Posterior cingulate gyrus (tissue), 11 donors: ENCODE measurements around the gene GLIS1.
"Not testable (repeated sequence)": the region's sequence is repeated elsewhere in the genome, so short reads cannot be mapped to it uniquely, and the experiment has no call there.

Source experiments
- DNase-seq, 10 donors: peaks; one replicate each; pipeline versions ENCODE4 v3.0.0 to v3.0.0-alpha.2; 2020 to 2021; ENCODE audit warnings: mixed read lengths in 3 of 10
- intact Hi-C: fragments of 100-400 bp; cut with DNase I; formaldehyde crosslinking; loops from one replicate; pipeline ENCODE4 v1.15.1; 2023

The GLIS1 gene

GRCh38 chr1:53739109-53739681 is at the start of gene GLIS1:
Gene GLIS1 (minus strand): TSS chr1:53739164. CDS start chr1:53738064, 1,100 bp downstream.
- intact Hi-C loops: no loop called here

GRCh38 chr1:53787655-53788054 is 48.7 kb upstream of the GLIS1 start:
- DNase-seq: no peak
- intact Hi-C loops: no loop called here

More at GRCh38 chr1:53739109-53739681, at the start of gene GLIS1:
- DNase-seq: peak; percentile 68 to 98 (median 80)

GRCh38 chr1:53783056-53783455 is 44.1 kb upstream of the GLIS1 start:
- no peak for DNase-seq
- intact Hi-C loops: no loop called here

GRCh38 chr1:53781654-53782053 is 42.7 kb upstream of the GLIS1 start:
- intact Hi-C loops: no loop called here
- DNase-seq: no peak

- intact Hi-C loops: no loop called here
- DNase-seq: no peak
Observed at GRCh38 chr1:53777272-53777671, 38.3 kb upstream of the GLIS1 start.

GRCh38 chr1:53771648-53772047 is 32.7 kb upstream of the GLIS1 start:
- no peak for DNase-seq
- intact Hi-C loops: no loop called here

- intact Hi-C loops: no loop called here
Observed at GRCh38 chr1:53769780-53770179, 30.8 kb upstream of the GLIS1 start.

GRCh38 chr1:53769184-53769583 is 30.2 kb upstream of the GLIS1 start:
- no peak for DNase-seq
- intact Hi-C loops: no loop called here

More at GRCh38 chr1:53769780-53770179, 30.8 kb upstream of the GLIS1 start:
- no peak for DNase-seq

GRCh38 chr1:53766831-53767405 is 28.0 kb upstream of the GLIS1 start:
- DNase-seq: no peak
- intact Hi-C loops: no loop called here

- intact Hi-C loops: no loop called here
- no peak for DNase-seq
Observed at GRCh38 chr1:53766194-53766742, 27.3 kb upstream of the GLIS1 start.

GRCh38 chr1:53765657-53766056 is 26.7 kb upstream of the GLIS1 start:
- DNase-seq: no peak
- intact Hi-C loops: no loop called here

- no peak for DNase-seq
- intact Hi-C loops: no loop called here
Observed at GRCh38 chr1:53763911-53764310, 24.9 kb upstream of the GLIS1 start.

- DNase-seq: peak in 1 of 10 donors; percentile 33
- intact Hi-C loops: no loop called here
Observed at GRCh38 chr1:53763461-53763860, 24.5 kb upstream of the GLIS1 start.

GRCh38 chr1:53760497-53760896 is 21.5 kb upstream of the GLIS1 start:
- intact Hi-C loops, DNase-seq: not testable (repeated sequence)

GRCh38 chr1:53755874-53756273 is 16.9 kb upstream of the GLIS1 start:
- intact Hi-C loops: no loop called here
- DNase-seq: peak in 1 of 10 donors; percentile 32

GRCh38 chr1:53754484-53755312 is 15.7 kb upstream of the GLIS1 start:
- peak in 5 of 10 donors; percentile 17 to 69 (median 24) for DNase-seq
- intact Hi-C loops: loop anchor here (1.0 kb wide), 1 partner anchor 269 kb away; no protein-coding TSS in a partner anchor

- DNase-seq: peak in 1 of 10 donors; percentile 67
- intact Hi-C loops: no loop called here
Observed at GRCh38 chr1:53752281-53752680, 13.3 kb upstream of the GLIS1 start.

- intact Hi-C loops: no loop called here
- no peak for DNase-seq
Observed at GRCh38 chr1:53747841-53748240, 8.9 kb upstream of the GLIS1 start.

GRCh38 chr1:53740621-53741105 is 1.7 kb upstream of the GLIS1 start:
- no peak for DNase-seq
- intact Hi-C loops: no loop called here

- DNase-seq: peak in 9 of 10 donors; percentile 16 to 88 (median 39)
- intact Hi-C loops: no loop called here
Observed at GRCh38 chr1:53738205-53739108, 507 bp downstream of the GLIS1 start.
